GM20431 (cell line): ENCODE results near the gene AGAP1.

Experiments used
- in situ Hi-C: fragments of 300-500 bp; cut with MseI, MboI; formaldehyde crosslinking; loops from one replicate; pipeline ENCODE4 v1.15.0; 2020; ENCODE audit warnings: low sequenced_read_pairs; ENCODE audit not compliant: unreplicated experiment

The AGAP1 gene

DNA sequence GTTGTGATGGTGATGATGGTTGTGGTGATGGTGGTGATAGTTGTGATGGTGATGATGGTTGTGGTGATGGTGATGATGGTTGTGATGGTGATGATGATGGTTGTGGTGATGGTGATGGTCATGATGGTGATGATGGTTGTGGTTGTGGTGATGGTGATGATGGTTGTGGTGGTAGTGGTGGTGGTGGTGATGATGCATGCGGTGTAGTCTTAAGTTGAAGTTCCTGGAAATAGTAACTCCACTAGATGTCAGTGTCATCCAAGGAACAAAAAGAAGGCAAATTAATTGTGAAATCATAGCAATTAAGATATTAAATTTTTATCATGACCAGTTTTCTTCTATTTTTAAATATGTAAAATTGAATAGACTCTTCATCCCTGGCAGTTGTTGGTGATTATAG lies 309.2 kb downstream of the AGAP1 start:
- in situ Hi-C loops = no loop called here

DNA sequence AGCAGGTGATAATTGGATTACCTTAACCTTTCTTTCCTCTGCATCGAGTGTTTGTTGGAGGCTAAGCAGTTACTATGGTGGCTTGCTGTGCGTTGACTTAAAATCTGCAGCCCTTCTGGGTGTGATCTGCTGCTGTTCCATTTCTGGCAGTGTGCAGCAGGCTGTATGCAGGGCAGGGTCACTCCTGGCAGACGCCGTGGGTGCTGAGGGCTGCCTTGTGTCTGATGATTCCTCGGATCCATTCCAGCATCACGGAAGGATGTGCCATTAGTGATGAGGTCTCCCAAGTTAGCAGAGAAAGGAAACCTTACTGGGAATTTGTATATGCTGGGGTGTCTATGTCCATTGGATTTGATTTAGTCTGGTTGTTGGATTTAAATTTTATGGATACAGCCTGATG lies 310.8 kb downstream of the AGAP1 start:
- in situ Hi-C loops = no loop called here

DNA sequence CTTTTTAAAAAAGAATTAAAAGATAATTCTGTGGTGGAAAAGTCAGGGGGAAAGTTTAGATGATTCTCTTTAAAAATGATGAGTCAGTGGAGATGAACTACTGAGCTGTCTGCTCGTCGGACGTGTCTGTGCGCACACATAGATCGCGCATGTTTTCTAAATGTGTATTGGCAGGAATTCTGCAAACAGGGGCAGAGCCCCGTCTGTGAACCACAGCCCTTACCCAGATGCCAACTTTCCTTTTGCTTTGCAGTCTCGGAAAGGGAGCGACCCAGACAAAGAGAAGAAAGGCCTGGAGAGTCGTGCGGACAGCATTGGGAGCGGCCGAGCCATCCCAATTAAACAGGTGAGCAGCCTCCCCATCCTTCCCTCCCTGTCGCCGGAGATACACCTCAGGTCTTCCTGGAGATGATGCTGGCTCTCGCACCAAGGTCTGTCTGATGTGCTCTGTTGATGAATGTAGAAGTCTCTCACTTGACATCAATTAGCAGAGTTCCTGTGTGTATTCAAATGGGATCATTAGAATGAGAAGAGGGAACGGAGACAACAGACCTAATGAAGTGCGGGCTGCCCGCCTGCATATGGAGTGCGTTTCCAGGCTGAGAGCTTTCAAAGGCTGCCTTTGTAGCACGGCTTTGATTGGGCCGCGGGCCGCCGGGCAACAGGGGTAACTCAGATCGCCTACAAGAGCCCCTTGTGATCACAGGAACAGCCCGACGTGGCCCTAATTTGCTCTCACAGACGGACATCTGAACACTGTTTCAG lies 313.3 kb downstream of the AGAP1 start:
- in situ Hi-C loops = no loop called here

DNA sequence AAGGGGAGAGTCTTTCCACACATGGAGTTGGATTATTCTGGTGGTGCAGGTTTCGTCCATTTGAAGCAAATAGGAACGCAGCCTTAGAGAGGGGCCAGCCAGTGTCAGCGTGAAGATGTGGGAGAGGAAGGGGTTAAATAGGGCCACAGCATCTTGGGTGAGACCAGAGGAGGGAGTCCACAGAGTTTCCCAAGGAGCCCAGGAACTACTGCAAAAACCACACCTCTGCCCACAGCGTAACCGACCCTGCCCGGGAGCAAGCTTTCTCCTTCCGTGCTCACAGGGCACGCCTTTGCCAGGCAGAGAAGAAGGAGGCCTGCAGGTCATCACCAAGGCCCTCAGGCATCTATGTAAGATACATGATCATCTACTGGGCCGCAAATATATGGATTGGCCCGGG lies 314.5 kb downstream of the AGAP1 start:
- in situ Hi-C loops = no loop called here

DNA sequence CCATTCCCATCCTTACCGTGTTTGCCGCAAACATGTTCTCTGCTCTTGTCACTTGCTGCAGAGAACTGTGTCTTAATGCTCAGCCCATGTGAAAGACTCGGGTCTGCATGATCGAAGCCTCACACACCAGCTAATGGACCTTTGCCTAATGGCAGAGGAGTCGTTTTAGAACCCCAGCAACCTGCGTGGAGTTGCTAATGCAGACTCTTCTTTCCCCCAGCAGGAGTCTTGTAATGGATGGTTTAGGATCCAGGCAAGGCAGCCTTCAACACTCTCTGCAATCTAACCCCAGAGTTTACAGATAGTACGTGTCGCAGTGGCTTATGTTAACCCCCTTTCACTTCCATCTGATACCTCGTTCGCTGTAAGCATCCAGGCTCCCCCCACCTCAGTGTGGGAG lies 316.4 kb downstream of the AGAP1 start:
- in situ Hi-C loops = no loop called here

DNA sequence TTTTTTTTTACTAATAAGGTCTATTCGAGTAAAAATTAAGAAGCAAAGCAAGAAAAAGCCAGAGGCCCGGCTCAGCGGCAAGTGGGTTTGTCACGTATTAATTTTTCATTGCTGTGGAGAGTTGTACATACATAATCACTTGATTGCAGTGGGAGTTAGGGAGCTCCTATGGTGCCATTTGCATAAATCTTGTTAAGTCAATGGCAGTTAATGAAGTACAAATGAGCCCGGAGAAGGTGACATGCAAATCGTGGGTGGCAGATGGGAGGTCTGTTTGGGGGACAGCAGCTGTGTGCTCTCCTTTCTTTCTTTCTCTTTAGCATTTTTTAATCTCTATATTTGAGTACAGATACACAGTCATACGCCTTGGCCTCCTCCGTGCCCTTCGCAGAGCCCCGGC lies 317.0 kb downstream of the AGAP1 start:
- in situ Hi-C loops = no loop called here

DNA sequence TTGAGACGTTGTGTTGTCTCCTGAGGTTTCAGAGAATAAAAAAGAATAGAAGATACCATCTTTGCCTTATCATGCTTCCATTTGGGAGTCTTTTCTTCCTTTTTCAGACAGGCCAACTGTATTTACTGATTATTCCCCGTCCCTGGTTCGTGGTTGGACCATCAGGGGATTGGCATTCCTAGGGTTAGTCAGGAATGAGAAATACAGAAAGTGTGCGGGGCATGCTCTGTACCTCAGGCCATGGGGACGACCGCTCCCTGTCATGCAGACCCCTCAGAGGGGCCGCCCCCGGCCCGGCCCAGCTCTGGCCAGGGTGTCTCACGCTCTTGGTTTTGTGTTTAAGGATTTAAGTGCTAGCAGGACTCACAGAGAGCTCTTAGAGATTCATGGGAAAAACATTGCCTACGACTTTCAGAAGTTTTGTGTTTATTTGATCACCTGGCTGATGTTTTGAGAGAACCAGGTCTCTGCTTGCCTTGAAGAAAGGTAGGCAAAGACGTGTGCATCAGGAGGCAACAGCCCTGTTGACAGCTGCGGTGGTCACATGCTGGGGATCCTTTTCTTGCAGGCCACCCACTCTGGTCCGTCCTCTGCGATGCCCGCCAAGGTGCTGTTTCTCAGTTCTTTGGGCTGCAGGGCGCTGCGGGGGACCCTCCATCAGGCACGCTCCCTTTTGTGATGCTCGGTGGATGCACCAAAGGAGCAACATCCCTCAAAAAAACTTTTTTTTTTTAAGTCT lies 317.8 kb downstream of the AGAP1 start:
- in situ Hi-C loops = no loop called here

DNA sequence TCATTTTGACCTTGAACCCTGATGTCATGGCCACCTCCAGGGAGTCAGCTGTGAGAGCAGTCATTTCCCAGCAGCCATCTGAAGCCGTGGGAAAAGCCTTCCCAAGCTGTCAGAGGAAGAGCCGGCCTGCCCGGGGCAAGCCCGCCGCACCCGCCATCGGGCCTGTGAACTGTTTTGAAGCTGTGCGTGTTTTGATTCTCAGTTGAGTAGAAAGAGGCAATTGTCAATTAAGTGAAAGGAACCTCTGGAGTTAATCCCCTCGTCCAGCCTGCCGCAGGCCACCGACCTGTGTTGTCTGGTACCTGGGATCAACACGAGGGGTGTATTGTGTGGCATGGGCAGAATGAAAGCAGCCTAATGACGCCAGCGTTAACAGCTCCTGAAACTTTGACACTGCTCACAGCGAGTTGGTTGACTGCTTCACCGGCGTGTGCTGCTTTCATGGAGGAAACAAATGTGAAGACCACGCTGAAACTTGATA lies 318.4 kb downstream of the AGAP1 start:
- in situ Hi-C loops = no loop called here

DNA sequence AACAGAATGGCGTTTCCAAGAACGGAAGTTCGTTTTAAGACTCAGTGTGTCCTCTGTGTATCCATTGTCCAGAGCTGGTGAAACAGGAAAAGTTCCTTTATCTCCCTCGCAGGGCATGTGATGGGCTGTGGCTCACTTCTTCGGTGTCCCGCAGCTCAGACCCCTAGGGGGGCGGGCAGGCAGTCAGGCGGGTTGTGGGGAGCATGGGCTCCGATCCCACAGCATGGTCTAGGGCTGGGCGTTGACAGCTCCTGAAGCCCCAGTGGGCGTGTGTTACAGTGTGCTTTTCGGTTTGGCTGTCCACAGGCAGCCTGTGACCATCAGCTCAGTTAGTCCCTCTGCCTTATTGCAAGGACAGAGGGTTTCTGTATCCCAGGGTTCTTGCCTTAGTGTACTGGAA lies 319.6 kb downstream of the AGAP1 start:
- in situ Hi-C loops = no loop called here

DNA sequence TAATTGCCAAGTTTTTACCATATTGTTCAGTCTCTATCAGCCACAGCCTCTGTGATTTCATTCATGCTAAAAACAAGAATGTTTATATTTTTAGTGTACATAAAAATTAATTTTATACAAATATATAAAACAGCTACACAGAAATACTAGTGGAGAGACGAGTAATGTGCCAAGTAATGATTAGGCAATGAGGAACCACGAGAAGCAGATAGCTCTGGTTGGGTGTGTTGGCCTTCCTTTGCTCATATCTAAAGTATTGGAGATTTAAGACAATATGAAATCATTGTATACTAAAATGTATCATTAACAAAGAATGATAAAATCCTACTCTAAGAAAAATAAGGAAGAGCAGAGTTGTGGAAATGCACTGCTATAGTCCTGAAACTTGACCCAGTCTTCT lies 326.7 kb downstream of the AGAP1 start:
- in situ Hi-C loops = no loop called here

DNA sequence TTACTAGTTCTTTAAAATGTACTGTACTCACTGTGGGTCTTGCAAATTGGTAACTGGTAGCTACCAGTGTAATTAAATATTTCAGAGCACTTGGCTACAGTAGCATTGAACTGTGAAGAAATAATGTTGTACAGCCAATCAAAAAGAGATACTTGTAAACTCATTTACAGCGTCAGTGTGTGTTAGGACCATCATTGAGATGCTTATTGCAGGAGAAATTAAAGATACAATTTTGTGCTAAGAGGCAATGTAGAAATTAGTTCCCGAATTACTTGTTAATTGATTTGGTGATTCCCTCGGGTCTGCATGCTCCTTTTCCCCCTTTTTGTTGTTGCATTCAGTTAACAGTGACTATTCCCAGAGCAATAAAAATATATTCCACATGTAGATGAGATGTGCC lies 330.5 kb downstream of the AGAP1 start:
- in situ Hi-C loops = no loop called here

DNA sequence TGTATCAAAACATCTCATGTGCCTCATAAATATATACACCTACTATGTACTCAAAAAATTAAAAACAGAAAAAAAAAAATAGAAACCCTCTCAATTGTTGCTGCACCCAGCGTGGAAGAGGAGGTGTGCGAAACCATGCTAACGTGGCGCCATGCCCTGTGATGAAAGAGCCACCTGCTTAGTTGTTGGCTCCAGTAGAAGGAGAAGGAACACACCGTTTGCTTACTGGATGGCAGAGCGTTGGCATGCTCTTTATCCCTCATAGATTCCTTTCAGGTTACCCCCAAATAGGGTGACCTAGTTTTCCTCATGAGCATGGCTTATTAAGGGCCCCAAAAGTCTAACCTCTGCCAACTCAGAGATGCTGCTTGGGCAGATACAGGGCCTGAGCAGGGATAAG lies 332.1 kb downstream of the AGAP1 start:
- in situ Hi-C loops = no loop called here

DNA sequence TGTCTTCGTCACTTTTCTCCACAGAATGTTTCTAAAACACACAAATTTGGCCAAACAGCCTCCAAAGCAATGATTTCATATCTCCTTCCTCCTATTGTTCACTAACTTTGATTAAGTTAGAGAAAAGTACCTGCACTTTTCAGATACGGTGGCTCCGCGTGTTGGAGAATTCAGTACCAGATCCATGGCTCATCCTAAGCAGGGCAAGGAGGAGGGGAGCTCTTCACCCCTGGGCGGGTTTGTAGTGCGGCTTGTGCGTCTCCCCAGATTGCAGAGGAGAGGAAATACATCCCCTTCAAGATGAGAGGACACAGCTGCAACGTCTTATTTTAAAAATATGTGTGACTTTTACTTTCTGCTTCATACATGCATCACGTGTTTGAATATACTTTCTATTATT lies 333.0 kb downstream of the AGAP1 start:
- in situ Hi-C loops = no loop called here

DNA sequence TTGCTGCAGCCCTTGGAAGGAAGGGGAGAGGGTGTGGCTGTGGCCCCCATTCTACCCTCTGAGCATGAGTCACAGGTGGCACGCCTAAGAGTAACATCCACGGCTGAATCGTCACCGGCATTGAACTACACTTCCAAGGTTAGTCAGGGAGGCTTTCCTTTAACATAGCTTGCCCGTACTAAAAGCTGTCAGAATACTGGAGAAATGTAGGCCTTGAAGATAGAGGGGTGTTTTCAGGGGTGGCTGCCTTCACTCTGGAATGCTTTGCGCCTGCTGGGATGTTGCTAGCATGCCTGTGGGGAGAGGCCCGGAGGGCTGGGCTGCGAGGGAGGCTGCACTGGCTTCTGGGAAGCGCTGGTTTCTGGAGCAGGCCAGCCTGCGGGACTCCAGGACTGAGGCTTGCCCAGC lies 333.7 kb downstream of the AGAP1 start:
- in situ Hi-C loops = no loop called here

DNA sequence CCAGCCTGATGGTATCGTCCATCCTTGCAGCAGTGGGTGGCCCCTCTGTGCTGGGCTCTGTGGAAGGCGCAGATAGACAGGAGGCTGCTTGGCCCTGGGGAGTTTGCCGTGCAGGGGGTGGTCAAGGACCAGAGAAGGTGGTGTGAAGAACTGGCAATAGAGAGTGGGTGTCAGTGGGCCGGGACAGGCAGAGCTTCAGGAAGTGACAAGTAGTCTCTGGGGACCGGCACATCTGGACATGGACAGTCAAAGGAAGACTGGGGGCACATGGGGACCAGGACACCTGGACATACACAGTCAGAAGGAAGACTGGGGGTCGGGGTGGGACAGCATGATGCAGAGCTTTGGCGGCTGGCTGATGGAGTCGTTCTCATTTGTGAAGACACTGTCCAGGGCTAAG lies 335.9 kb downstream of the AGAP1 start:
- in situ Hi-C loops = no loop called here

DNA sequence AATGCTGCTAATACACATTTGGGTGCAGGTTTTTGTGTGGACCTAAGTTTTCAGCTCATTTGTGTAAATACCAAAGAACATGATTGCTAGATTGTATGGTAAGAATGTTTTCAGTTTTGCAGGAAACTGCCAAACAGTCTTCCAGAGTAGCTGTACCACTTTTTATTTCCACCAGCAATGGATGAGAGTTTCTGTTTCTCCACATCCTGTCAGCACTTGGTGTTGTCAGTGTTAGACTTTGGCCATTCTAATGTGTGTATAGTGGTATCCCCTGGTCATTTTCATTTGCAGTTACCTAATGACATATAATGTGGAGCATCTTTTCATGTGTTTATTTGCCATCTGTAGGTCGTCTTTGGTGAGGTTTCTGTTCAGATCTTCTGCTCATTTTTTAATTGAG lies 337.9 kb downstream of the AGAP1 start:
- in situ Hi-C loops = no loop called here

DNA sequence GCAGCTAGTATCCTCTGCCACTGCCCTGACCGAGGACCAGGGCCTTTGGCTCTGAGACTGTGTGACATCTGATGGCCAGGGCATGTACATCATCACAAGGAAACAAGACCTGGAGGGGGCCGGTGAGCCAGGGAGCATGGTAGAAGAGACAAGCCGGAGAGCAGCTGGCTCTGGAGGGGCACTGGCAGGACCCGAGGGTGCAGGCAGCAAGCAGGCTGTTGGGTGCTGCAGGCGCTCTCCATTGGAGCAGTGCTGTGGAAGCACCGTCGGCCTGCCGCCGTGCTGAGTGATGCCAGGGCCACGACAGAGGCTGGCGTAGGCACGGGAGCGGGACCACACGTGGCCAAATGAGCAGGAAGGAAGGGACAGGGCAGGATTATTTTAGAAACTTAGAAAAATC lies 339.1 kb downstream of the AGAP1 start:
- in situ Hi-C loops = no loop called here

DNA sequence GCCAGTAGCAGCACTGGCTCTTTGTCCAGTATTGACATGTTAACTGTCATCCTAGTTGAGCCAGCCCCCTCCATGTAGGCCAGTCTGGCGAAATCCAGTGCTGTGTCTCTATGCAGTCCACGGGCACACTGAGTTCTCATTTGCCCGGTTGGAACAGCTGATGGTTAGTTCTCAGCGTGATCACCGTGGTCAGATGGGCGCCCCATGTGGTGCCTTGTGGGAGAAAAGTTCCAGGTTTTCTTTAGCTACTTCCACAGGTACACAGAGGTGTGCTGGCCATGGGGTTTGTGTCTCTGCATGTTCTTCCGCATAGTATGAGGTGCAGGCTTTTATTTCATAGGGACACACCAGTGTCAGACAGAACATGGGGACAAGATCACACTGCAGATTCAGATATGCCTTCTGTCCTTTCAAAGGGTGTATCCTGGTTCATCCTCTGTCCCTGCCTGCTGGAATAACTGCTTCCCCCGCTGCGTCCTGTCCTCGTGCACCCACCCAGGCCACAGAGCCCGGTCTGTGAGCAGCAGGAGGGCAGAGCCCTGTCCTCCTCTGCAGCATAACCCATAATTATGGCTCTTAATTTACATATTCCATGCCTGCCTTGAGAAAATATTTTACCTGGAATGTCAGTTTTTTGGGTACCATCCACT lies 340.3 kb downstream of the AGAP1 start:
- in situ Hi-C loops = no loop called here

DNA sequence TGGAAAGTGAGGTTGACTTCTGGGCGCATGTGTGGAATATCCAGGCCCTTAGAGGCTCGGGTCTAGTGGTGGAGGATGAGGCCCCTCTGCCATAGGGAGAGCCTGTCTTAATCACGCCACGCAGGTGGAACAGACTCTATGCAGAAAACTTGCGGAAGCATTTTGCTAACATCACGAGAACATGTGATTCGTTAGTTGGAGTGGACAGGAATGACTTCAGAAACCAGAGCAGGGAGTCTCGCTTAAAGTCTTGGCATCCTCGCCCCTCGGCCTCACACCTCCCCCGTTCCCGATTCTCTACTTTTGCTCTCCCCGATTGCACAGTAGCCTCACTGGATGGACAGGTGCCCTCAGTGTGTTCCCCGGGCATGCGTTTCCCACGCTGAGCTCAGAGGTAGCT lies 340.9 kb downstream of the AGAP1 start:
- in situ Hi-C loops = no loop called here

DNA sequence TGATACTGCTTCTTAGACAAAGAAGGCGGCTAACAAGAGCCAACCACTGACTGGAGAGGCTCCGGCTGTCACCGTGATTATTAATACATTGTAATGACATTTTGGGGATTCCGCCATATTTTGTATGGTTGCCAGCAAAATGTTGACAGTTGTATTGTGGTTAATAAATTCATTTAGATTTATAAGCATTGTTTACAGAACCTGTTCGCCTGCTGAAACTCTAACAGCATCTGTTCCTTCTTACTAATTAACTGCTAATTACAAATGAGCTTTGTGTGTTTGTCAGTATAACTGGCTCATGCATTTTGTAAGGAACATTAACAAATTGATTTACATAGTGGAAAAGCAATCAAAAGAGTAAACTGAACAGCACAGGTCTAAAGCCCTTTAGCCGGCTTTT lies 342.0 kb downstream of the AGAP1 start:
- in situ Hi-C loops = no loop called here

DNA sequence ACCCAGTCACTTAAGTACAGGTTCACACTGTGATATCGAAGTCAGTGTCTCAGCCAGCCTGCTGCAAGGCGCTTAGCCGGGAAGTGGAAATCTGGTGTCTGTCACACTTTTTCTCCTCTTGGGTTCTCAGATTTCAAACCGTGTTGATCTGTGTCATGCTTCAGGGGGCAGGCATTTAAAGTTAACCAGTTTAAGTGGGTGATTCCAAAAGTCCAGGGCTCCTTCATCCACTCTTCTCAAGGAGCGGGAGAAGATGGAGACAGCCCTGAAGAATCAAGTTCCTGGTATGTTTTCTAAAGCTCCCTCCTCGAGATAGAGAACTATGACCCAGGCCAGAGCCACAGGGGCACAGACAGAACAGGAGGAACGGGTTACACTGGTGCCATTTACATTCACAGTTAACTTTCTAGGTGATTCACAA lies 342.7 kb downstream of the AGAP1 start:
- in situ Hi-C loops = no loop called here
